ENCODE data around the gene MGAT5. TPM values are rescaled to one million over a fixed set of nuclear protein-coding genes. Genes with fewer than 3 reads are reported as not detected.

MGAT5 gene
- total RNA-seq, 4 donors from 2014 or later = 32.4 to 65.9 (median 46.6) TPM

- H3K36me3 ChIP-seq = peaks cover 0 to 63% of the 10 kb centered on the region in 2 donors
- TF ChIP-seq POLR2AphosphoS5 (IDR thresholded peaks at IDR 0.05) (no peak), EP300 (IDR thresholded peaks at IDR 0.05) (no peak), POLR2A (IDR thresholded peaks at IDR 0.05) (no peak)
- TF ChIP-seq, protein P1, sequence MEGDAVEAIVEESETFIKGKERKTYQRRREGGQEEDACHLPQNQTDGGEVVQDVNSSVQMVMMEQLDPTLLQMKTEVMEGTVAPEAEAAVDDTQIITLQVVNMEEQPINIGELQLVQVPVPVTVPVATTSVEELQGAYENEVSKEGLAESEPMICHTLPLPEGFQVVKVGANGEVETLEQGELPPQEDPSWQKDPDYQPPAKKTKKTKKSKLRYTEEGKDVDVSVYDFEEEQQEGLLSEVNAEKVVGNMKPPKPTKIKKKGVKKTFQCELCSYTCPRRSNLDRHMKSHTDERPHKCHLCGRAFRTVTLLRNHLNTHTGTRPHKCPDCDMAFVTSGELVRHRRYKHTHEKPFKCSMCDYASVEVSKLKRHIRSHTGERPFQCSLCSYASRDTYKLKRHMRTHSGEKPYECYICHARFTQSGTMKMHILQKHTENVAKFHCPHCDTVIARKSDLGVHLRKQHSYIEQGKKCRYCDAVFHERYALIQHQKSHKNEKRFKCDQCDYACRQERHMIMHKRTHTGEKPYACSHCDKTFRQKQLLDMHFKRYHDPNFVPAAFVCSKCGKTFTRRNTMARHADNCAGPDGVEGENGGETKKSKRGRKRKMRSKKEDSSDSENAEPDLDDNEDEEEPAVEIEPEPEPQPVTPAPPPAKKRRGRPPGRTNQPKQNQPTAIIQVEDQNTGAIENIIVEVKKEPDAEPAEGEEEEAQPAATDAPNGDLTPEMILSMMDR (IDR thresholded peaks at IDR 0.05) = no peak
- H3K4me3 ChIP-seq = no peak overlapping the region
- H3K27me3 ChIP-seq = no peaks in the 10 kb centered on the region
- no peak for ATAC-seq
- no peak overlapping the region for H3K27ac ChIP-seq
- no peaks in the 10 kb centered on the region for H3K9me3 ChIP-seq
- WGBS, 2 donors (ENCODE audit: low coverage in 1 of 2) = 73 to 88% methylated on average over 2 to 3 of the region's 8 CpGs
- peaks cover 0 to 5% (median 0%) of the 10 kb centered on the region in 3 donors for H3K4me1 ChIP-seq
These were observed 192.6 kb downstream of the MGAT5 start for GRCh38 chr2:134446383-134447017.

DNA sequence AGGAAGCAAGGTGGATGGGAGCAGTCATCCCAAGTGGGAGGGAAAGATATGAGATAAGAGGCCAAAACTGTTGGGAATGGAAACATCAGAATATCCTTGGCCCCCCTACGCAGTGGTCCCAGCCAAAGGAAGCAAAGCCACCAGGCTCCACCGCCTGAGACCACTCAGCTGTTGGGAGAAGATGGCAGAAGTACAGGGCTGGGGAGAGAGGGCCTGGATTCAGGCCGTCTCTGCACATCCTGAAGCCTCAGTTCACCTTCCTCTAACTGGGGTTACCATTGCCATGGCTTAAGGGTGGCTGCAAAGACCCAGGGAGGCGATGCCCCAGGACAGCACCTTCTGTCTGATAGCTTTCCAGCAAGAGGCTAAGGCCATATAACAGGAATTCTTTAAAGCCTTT is 193.8 kb downstream of the MGAT5 start:
- peaks cover 0 to 5% (median 0%) of the 10 kb centered on the region in 3 donors for H3K4me1 ChIP-seq
- H3K36me3 ChIP-seq = peaks cover 0 to 52% of the 10 kb centered on the region in 2 donors
- no peak overlapping the region for H3K27ac ChIP-seq
- ATAC-seq = no peak
- H3K9me3 ChIP-seq = no peaks in the 10 kb centered on the region
- TF ChIP-seq, protein P1 (IDR thresholded peaks at IDR 0.05) = no peak
- TF ChIP-seq EP300 (IDR thresholded peaks at IDR 0.05) = no peak
- TF ChIP-seq POLR2A (IDR thresholded peaks at IDR 0.05) = no peak
- TF ChIP-seq POLR2AphosphoS5 (IDR thresholded peaks at IDR 0.05) = no peak
- H3K27me3 ChIP-seq = no peaks in the 10 kb centered on the region
- no peak overlapping the region for H3K4me3 ChIP-seq
- 70 to 100% methylated on average over 1 to 2 of the region's 4 CpGs for WGBS, 2 donors (ENCODE audit: low coverage in 1 of 2)

GRCh38 chr2:134448650-134449049 is 194.8 kb downstream of the MGAT5 start:
- Histone ChIP-seq H3K4me1 (peaks cover 0 to 5% (median 0%) of the 10 kb centered on the region in 3 donors), H3K4me3 (no peak overlapping the region), H3K9me3 (no peaks in the 10 kb centered on the region), H3K36me3 (peaks cover 0 to 52% of the 10 kb centered on the region in 2 donors), H3K27me3 (no peaks in the 10 kb centered on the region), H3K27ac (no peak overlapping the region)
- TF ChIP-seq, protein P1 (IDR thresholded peaks at IDR 0.05) = no peak
- TF ChIP-seq POLR2A (IDR thresholded peaks at IDR 0.05) (no peak), EP300 (IDR thresholded peaks at IDR 0.05) (no peak), POLR2AphosphoS5 (IDR thresholded peaks at IDR 0.05) (no peak)
- 83% methylated on average over 1 of the region's 6 CpGs; no CpG with 5 or more reads in 1 of the 2 donors for WGBS, 2 donors (ENCODE audit: low coverage in 1 of 2)
- no peak for ATAC-seq

GRCh38 chr2:134449157-134449556 is 195.3 kb downstream of the MGAT5 start:
- TF ChIP-seq EP300 (IDR thresholded peaks at IDR 0.05) (no peak), POLR2AphosphoS5 (IDR thresholded peaks at IDR 0.05) (no peak), POLR2A (IDR thresholded peaks at IDR 0.05) (no peak)
- TF ChIP-seq, protein P1 (IDR thresholded peaks at IDR 0.05) = no peak
- H3K4me3 ChIP-seq = no peak overlapping the region
- H3K4me1 ChIP-seq = peaks cover 0 to 5% (median 0%) of the 10 kb centered on the region in 3 donors
- H3K36me3 ChIP-seq = peaks cover 0 to 51% of the 10 kb centered on the region in 2 donors
- no peak for ATAC-seq
- no peak overlapping the region for H3K27ac ChIP-seq
- no peaks in the 10 kb centered on the region for H3K27me3 ChIP-seq
- H3K9me3 ChIP-seq = no peaks in the 10 kb centered on the region
- WGBS, 2 donors (ENCODE audit: low coverage in 1 of 2) = 90 to 100% methylated on average over 2 to 4 of the region's 7 CpGs
